ENCODE data around the gene ZNF507.

The ZNF507 gene

GRCh38 chr19:32355309-32355708 is 9.9 kb downstream of the ZNF507 start:
- TF ChIP-seq CTCF (IDR thresholded peaks at IDR 0.05; ENCODE audit: borderline replicate concordance, control extremely low read depth, extremely low read depth, insufficient read depth, missing control alignments), result no peak
- in situ Hi-C loops (cut with MboI; ENCODE audit: low sequenced_read_pairs, unreplicated experiment), result no loop called here
- DNase-seq (ENCODE audit: low spot score), result no peak

GRCh38 chr19:32357720-32358119 is 12.3 kb downstream of the ZNF507 start:
- in situ Hi-C loops (cut with MboI; ENCODE audit: low sequenced_read_pairs, unreplicated experiment), result no loop called here
- no peak for DNase-seq (ENCODE audit: low spot score)
- no peak for TF ChIP-seq CTCF (IDR thresholded peaks at IDR 0.05; ENCODE audit: borderline replicate concordance, control extremely low read depth, extremely low read depth, insufficient read depth, missing control alignments)

GRCh38 chr19:32358321-32358720 is 12.9 kb downstream of the ZNF507 start:
- TF ChIP-seq CTCF (IDR thresholded peaks at IDR 0.05; ENCODE audit: borderline replicate concordance, control extremely low read depth, extremely low read depth, insufficient read depth, missing control alignments), result no peak

GRCh38 chr19:32359581-32359980 is 14.2 kb downstream of the ZNF507 start:
- in situ Hi-C loops (cut with MboI; ENCODE audit: low sequenced_read_pairs, unreplicated experiment), result no loop called here
- no peak for TF ChIP-seq CTCF (IDR thresholded peaks at IDR 0.05; ENCODE audit: borderline replicate concordance, control extremely low read depth, extremely low read depth, insufficient read depth, missing control alignments)
- DNase-seq (ENCODE audit: low spot score), result no peak

More at GRCh38 chr19:32358321-32358720, 12.9 kb downstream of the ZNF507 start:
- DNase-seq (ENCODE audit: low spot score), result no peak
- in situ Hi-C loops (cut with MboI; ENCODE audit: low sequenced_read_pairs, unreplicated experiment), result no loop called here

- TF ChIP-seq CTCF (IDR thresholded peaks at IDR 0.05; ENCODE audit: borderline replicate concordance, control extremely low read depth, extremely low read depth, insufficient read depth, missing control alignments), result no peak
- in situ Hi-C loops (cut with MboI; ENCODE audit: low sequenced_read_pairs, unreplicated experiment), result no loop called here
- DNase-seq (ENCODE audit: low spot score), result no peak
Measured at GRCh38 chr19:32361574-32362317, 16.3 kb downstream of the ZNF507 start.

GRCh38 chr19:32362318-32362691 is 16.9 kb downstream of the ZNF507 start:
- TF ChIP-seq CTCF (IDR thresholded peaks at IDR 0.05; ENCODE audit: borderline replicate concordance, control extremely low read depth, extremely low read depth, insufficient read depth, missing control alignments), result no peak
- in situ Hi-C loops (cut with MboI; ENCODE audit: low sequenced_read_pairs, unreplicated experiment), result no loop called here
- DNase-seq (ENCODE audit: low spot score), result no peak
